ENCODE measurements around the gene SCN9A. TPM values are rescaled to one million over a fixed set of nuclear protein-coding genes. Genes with fewer than 3 reads are reported as not detected.

The SCN9A gene
- total RNA-seq, 1 experiment from 2014 or later: 0.07 TPM

- POLR2A ChIA-PET: no interaction called here
- ATAC-seq (no peak), DNase-seq (ENCODE audit: low read depth, low spot score) (no peak)
- RAD21 ChIA-PET (ENCODE audit: low non-redundant PET in 1 of 2, low total read pairs in 2 of 2, uncharacterized antibody in 2 of 2, unreplicated experiment in 2 of 2): no interaction called here
- 0 out of 2 replicates have a peak, but pooled peaks cover 16% of the 10 kb centered on the region for H3K27me3 ChIP-seq (ENCODE audit: insufficient read depth, low read length)
- H3K4me2 ChIP-seq (ENCODE audit: low read length): no peak overlapping the region
- no peak overlapping the region for H2AFZ ChIP-seq (ENCODE audit: low read depth, low read length, poor library complexity, severe bottlenecking)
- H3K4me3 ChIP-seq (replicated peaks in 1 of 2; ENCODE audit: low read depth in 1 of 2, low read length in 2 of 2): no peak overlapping the region
- intact Hi-C loops (cut with micrococcal nuclease): no loop called here
- BruUV-seq (replicated peaks): no TSS peak
- H3K79me2 ChIP-seq (ENCODE audit: insufficient read depth, low read length): no peaks in the 10 kb centered on the region
- no peaks in the 10 kb centered on the region for H3K36me3 ChIP-seq (ENCODE audit: control insufficient read depth in 1 of 2, insufficient read depth in 2 of 2, low read length in 2 of 2)
- TF ChIP-seq POLR2A (IDR thresholded peaks at IDR 0.05; ENCODE audit: borderline replicate concordance, extremely low read depth, insufficient read depth, insufficient read length) (no peak), FOSL1 (IDR thresholded peaks at IDR 0.05; ENCODE audit: low read depth) (no peak), REST (IDR thresholded peaks at IDR 0.05; ENCODE audit: low read depth) (no peak), RAD21 (IDR thresholded peaks at IDR 0.05; ENCODE audit: low read depth) (no peak), ELF1 (IDR thresholded peaks at IDR 0.05; ENCODE audit: borderline replicate concordance, low read depth) (no peak), EGR1 (IDR thresholded peaks at IDR 0.05; ENCODE audit: low read depth) (no peak), SIN3A (IDR thresholded peaks at IDR 0.05; ENCODE audit: low read depth) (no peak), MAX (IDR thresholded peaks at IDR 0.05) (no peak), SP1 (IDR thresholded peaks at IDR 0.05; ENCODE audit: low read depth) (no peak), EZH2phosphoT487 (IDR thresholded peaks at IDR 0.05; ENCODE audit: borderline replicate concordance) (no peak)
- H3K4me1 ChIP-seq (ENCODE audit: control insufficient read depth in 1 of 2, insufficient read depth in 2 of 2, low read length in 2 of 2): no peaks in the 10 kb centered on the region
- CTCF ChIA-PET: no interaction called here
- no peak overlapping the region for H3K9ac ChIP-seq (ENCODE audit: low read length)
- no peaks in the 10 kb centered on the region for H3K9me3 ChIP-seq (ENCODE audit: control insufficient read depth in 1 of 2, insufficient read depth in 1 of 2, low read depth in 1 of 2, low read length in 2 of 2)
- H3K27ac ChIP-seq (ENCODE audit: low read depth, low read length): no peak overlapping the region
- H4K20me1 ChIP-seq (ENCODE audit: insufficient read depth): peaks cover 4% of the 10 kb centered on the region
- no peaks in the 10 kb centered on the region for H3K9me2 ChIP-seq (ENCODE audit: insufficient read depth)
These were observed 44.3 kb downstream of the SCN9A start for GRCh38 chr2:166331468-166331867.
